ENCODE measurements around the gene MPV17L2.
A peak's percentile ranks its signal among the peaks of the same experiment; 100 is the strongest.

The MPV17L2 gene

GRCh38 chr19:18219911-18220631 is 27.1 kb downstream of the MPV17L2 start:
- no peak for DNase-seq

- DNase-seq = peak; percentile 33
Observed at GRCh38 chr19:18220632-18221275, 27.7 kb downstream of the MPV17L2 start.

GRCh38 chr19:18221815-18222725 is 29.1 kb downstream of the MPV17L2 start:
- no peak for DNase-seq

GRCh38 chr19:18223860-18224524 is 31.0 kb downstream of the MPV17L2 start:
- DNase-seq = peak; percentile 68

GRCh38 chr19:18224525-18225354 is 31.7 kb downstream of the MPV17L2 start:
- DNase-seq = peak; percentile 97

GRCh38 chr19:18225355-18225701 is 32.3 kb downstream of the MPV17L2 start:
- DNase-seq = no peak

- DNase-seq = no peak
Observed at GRCh38 chr19:18225702-18226468, 32.9 kb downstream of the MPV17L2 start, which contains the start of gene PDE4C. TSS of gene PDE4C (minus strand) at chr19:18226438. CDS start at chr19:18226415, 23 bp downstream.

- DNase-seq = no peak
Observed at GRCh38 chr19:18226956-18227780, 34.1 kb downstream of the MPV17L2 start.

GRCh38 chr19:18227781-18228271 is 34.8 kb downstream of the MPV17L2 start:
- no peak for DNase-seq

- no peak for DNase-seq
Observed at GRCh38 chr19:18229474-18229873, 36.5 kb downstream of the MPV17L2 start.

GRCh38 chr19:18229915-18230314 is 36.9 kb downstream of the MPV17L2 start:
- no peak for DNase-seq

- no peak for DNase-seq
Observed at GRCh38 chr19:18230941-18231734, 38.1 kb downstream of the MPV17L2 start.

GRCh38 chr19:18231775-18232174 is 38.8 kb downstream of the MPV17L2 start:
- DNase-seq = no peak

- DNase-seq = peak; percentile 25
Observed at GRCh38 chr19:18232540-18233223, 39.7 kb downstream of the MPV17L2 start.

- DNase-seq = no peak
Observed at GRCh38 chr19:18233224-18233825, 40.3 kb downstream of the MPV17L2 start.

GRCh38 chr19:18234194-18234593 is 41.2 kb downstream of the MPV17L2 start:
- DNase-seq = no peak

GRCh38 chr19:18239303-18239702 is 46.3 kb downstream of the MPV17L2 start:
- no peak for DNase-seq

- no peak for DNase-seq
Observed at GRCh38 chr19:18245297-18245696, 52.3 kb downstream of the MPV17L2 start.
